Heart right ventricle (tissue), 16 donors: Measurements from ENCODE around the gene G0S2. TPM values are rescaled to one million over a fixed set of nuclear protein-coding genes. Genes with fewer than 3 reads are reported as not detected.

Experiments
- ATAC-seq, 8 donors: fragments of 200-7000 bp; cut with Tn5 transposase; one replicate each; pipeline ENCODE4 v1.9.1; 2020; ENCODE audit warnings: mild to moderate bottlenecking in 8 of 8, moderate library complexity in 8 of 8, moderate number of reproducible peaks in 1 of 8
- DNase-seq, 2 donors: peaks; one replicate each; pipeline ENCODE4 v3.0.0-alpha.2; 2020
- H3K27ac ChIP-seq, 10 donors: fragments of 200-600 bp; sonication (generic) in 2 of 10; one replicate each; pipeline versions ENCODE4 v1.5.0 to v1.8.0; 2020 to 2022; ENCODE audit warnings: mild to moderate bottlenecking in 3 of 10
- H3K27me3 ChIP-seq, 7 donors: fragments of 200-600 bp; one replicate each; pipeline ENCODE4 v1.8.0; 2021 to 2022; ENCODE audit warnings: mild to moderate bottlenecking in 2 of 7
- H3K36me3 ChIP-seq, 9 donors: fragments of 200-600 bp; sonication (generic) in 1 of 9; one replicate each; pipeline versions ENCODE4 v1.5.0 to v1.8.0; 2020 to 2022; ENCODE audit warnings: mild to moderate bottlenecking in 2 of 9
- H3K4me1 ChIP-seq, 9 donors: fragments of 200-600 bp; sonication (generic) in 1 of 9; one replicate each; pipeline versions ENCODE4 v1.5.0 to v1.8.0; 2020 to 2022; ENCODE audit warnings: mild to moderate bottlenecking in 4 of 9
- H3K4me3 ChIP-seq, 10 donors: fragments of 200-600 bp; sonication (generic) in 2 of 10; one replicate each; pipeline versions ENCODE4 v1.5.0 to v1.8.0; 2020 to 2022; ENCODE audit warnings: mild to moderate bottlenecking in 7 of 10, moderate library complexity in 2 of 10
- H3K9me3 ChIP-seq, 11 donors: fragments of 200-600 bp in 10 of 11; sonication (generic) in 2 of 11; one replicate each; pipeline versions ENCODE4 v1.5.0 to v1.8.0; 2013 to 2022; ENCODE audit warnings: mild to moderate bottlenecking in 2 of 11, control low read depth in 1 of 11, moderate library complexity in 1 of 11
- CTCF ChIP-seq, 9 donors: fragments of 200-600 bp; sonication (generic) in 2 of 9; IDR thresholded peaks; one replicate each; pipeline versions ENCODE4 v1.5.0 to v1.8.0; 2021 to 2022; ENCODE audit warnings: antibody characterized with exemption in 9 of 9, mild to moderate bottlenecking in 5 of 9, moderate library complexity in 1 of 9
- WGBS, 2 donors: extraction: QIAGEN DNeasy Blood & Tissue Kit; methylation state at CpG; one replicate each; pipeline ENCODE4 v1.1.7; 2013; ENCODE audit warnings: inconsistent platforms in 1 of 2; 5-methylcytosine and 5-hydroxymethylcytosine counted together
- intact Hi-C, 10 donors: fragments of 100-400 bp; cut with DNase I; formaldehyde crosslinking; loops; one replicate each; pipeline versions ENCODE4 v1.11.1 to v1.14.2; 2022
- polyA plus RNA-seq, 2 donors: library from polyadenylated mRNA; stranded (reverse); fragments of 200-250 nt; gene quantifications; one replicate each; pipeline ENCODE4 v1.2.3, GENCODE V29; 2013
- total RNA-seq, 10 donors: library from RNA; stranded (reverse); fragmentation: NEBNext Ultra II Directional in 3 of 10; extraction: Animal tissue kit (Norgen Biotek cat#: 25700) in 3 of 10; gene quantifications; one replicate each; pipeline versions ENCODE4 v1.2.1 to v1.2.4, GENCODE V29; 2021 to 2023
- donor health status: Arrhythmogenic right ventricular cardiomyopathy.
- donor health status: ischemic (EF 13 %, LVEDD 7.1; RV severe dilation, severe dysfunction).
- donor health status: healthy with polysubstance abuse.
- donor health status: DM: no; HTN: yes; CAD: no.
- donor health status: DM: no; HTN: no; CAD: no.
- donor health status: ischemic (EF 25% LVEDD 6.9; RV normal size, moderate dysfunction).
- donor health status: ischemic (EF 25% LVEDD 5.7; RV mildly dilated, moderate dysfunction).
- donor health status: healthy.
- donor health status: DM: yes; HTN: yes; CAD: no.
- donor health status: Ischemic cardiomyopathy.
- donor health status: ischemic (EF 35%, LVEDD 5.7; RV mildly dilated, moderate dysfunction).
- donor health status: nonischemic (EF 11% LVEDD 7.7; RV severe dilation, severe dysfunction).
- donor health status: DM: yes; HTN: yes; CAD: no.
- donor health status: PGD.
- donor health status: ischemic (EF 29% LVEDD 5.4; RV normal size, mild dysfunction).
- donor health status: nonischemic (EF 23%, LVEDD 6.1; RV moderate dilation, normal function).

The G0S2 gene
- total and polyA plus RNA-seq, 12 donors, result 75.3 to 491 (median 131) TPM

GRCh38 chr1:209689477-209689876 lies 14.3 kb downstream of the G0S2 start:
- no peak for TF ChIP-seq CTCF (IDR thresholded peaks at IDR 0.05)
- ATAC-seq (no peak), DNase-seq (no peak)
- Histone ChIP-seq H3K9me3 (no peaks in the 10 kb centered on the region), H3K4me3 (no peak overlapping the region), H3K36me3 (no peaks in the 10 kb centered on the region), H3K27me3 (no peaks in the 10 kb centered on the region), H3K27ac (peak overlapping the region in 2 of 10 donors; percentile 6 to 45), H3K4me1 (peaks cover 0 to 52% (median 30%) of the 10 kb centered on the region in 9 donors)
- intact Hi-C loops, result loop anchor here in 4 of 10 donors (5.0 to 10.0 kb wide), 4 partner anchors 42 to 102 kb away; no protein-coding TSS in a partner anchor
- 49 to 52% methylated on average over 4 of the region's 4 CpGs for WGBS, 2 donors

- 61 to 75% methylated on average over 3 of the region's 3 CpGs for WGBS, 2 donors
- H3K4me1 ChIP-seq, result peaks cover 0 to 43% (median 23%) of the 10 kb centered on the region in 9 donors
- intact Hi-C loops, result loop anchor here (5.0 to 10.0 kb wide), 8 partner anchors 49 to 109 kb away; partner anchors contain the start of gene CAMK1G (in 1 of the 10)
Measured at GRCh38 chr1:209691237-209691636, 16.0 kb downstream of the G0S2 start.

GRCh38 chr1:209692296-209692695 lies 17.1 kb downstream of the G0S2 start:
- Histone ChIP-seq H3K36me3 (no peaks in the 10 kb centered on the region), H3K4me3 (no peak overlapping the region), H3K9me3 (no peaks in the 10 kb centered on the region), H3K27ac (peak overlapping the region in 4 of 10 donors; percentile 6 to 69 (median 18)), H3K4me1 (peaks cover 0 to 43% (median 24%) of the 10 kb centered on the region in 9 donors), H3K27me3 (no peaks in the 10 kb centered on the region)
- no peak for TF ChIP-seq CTCF (IDR thresholded peaks at IDR 0.05)
- intact Hi-C loops, result loop anchor here (1.0 to 10.0 kb wide), 12 partner anchors 50 to 117 kb away; partner anchors contain the start of gene CAMK1G (in 1 of the 10)
- WGBS, 2 donors, result 52 to 64% methylated on average over 4 of the region's 4 CpGs
- DNase-seq (no peak), ATAC-seq (no peak)

More at GRCh38 chr1:209691237-209691636, 16.0 kb downstream of the G0S2 start:
- Histone ChIP-seq H3K4me3 (no peak overlapping the region), H3K9me3 (no peaks in the 10 kb centered on the region), H3K27me3 (no peaks in the 10 kb centered on the region), H3K36me3 (no peaks in the 10 kb centered on the region), H3K27ac (no peak overlapping the region)
- no peak for TF ChIP-seq CTCF (IDR thresholded peaks at IDR 0.05)
- DNase-seq, result no peak
- no peak for ATAC-seq

GRCh38 chr1:209692745-209693504 lies 17.7 kb downstream of the G0S2 start:
- H3K9me3 ChIP-seq, result no peaks in the 10 kb centered on the region
- peak; percentile 60 to 86 for DNase-seq
- H3K27me3 ChIP-seq, result no peaks in the 10 kb centered on the region
- H3K4me1 ChIP-seq, result peaks cover 0 to 36% (median 19%) of the 10 kb centered on the region in 9 donors
- WGBS, 2 donors, result 0 to 1% methylated on average over 3 of the region's 3 CpGs
- H3K4me3 ChIP-seq, result no peak overlapping the region
- ATAC-seq, result peak; percentile 46 to 79 (median 65)
- H3K36me3 ChIP-seq, result no peaks in the 10 kb centered on the region
- TF ChIP-seq CTCF (IDR thresholded peaks at IDR 0.05), result peak; percentile 64 to 94 (median 86)
- intact Hi-C loops, result loop anchor here (1.0 to 10.0 kb wide), 14 partner anchors 51 to 118 kb away; partner anchors contain the start of gene CAMK1G (in 1 of the 10)
- peak overlapping the region in 2 of 10 donors; percentile 5 to 69 for H3K27ac ChIP-seq
